ENCODE results near the gene FDX2. TPM values are rescaled to one million over a fixed set of nuclear protein-coding genes. Genes with fewer than 3 reads are reported as not detected.

Gene FDX2
- total and polyA plus RNA-seq, 2 donors (not counting 3 experiments of a cell fraction or from before 2014, with no cell fraction given), result 20.5 to 59.8 TPM

DNA sequence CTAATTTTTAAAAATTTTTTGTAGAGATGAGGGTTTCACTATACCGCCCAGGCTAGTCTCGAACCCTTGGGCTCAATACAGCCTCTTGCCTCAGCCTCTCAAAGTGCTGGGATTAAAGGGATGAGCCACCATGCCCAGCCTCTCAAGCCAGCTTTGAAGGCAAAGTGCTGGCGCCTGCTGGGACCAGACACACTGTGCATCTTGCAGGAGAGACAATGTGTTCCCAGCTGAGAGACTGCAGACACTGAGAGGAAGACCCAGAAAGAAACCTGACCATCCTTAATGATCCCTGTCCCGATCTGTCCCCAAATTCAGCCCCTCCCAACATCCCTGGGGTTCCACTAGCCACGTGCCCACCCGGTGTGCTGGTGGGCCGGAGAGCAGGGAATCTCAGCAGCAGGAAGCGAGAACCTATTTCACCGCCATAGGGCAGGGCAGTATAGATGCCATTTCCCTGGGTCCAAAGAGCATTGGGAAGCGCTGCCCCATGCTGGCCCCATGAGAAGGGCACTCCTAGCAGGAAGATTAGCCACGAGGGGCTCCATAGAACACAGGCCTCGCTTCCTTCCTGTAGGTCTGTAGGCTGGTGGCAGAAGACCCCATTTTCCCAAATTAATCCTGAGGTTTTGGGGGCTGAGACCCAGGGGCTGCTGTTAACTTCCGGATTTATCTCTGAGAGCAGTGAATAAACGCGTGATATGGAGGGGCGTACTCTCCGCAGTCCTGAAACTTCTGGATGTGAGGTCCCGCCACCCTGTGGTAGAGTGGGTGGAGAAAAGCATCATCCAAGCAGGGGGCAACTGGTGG lies 16.5 kb upstream of the FDX2 start:
- TF ChIP-seq MYC (IDR thresholded peaks at IDR 0.05; ENCODE audit: low read depth, low read length), result no peak
- TF ChIP-seq, protein P1, sequence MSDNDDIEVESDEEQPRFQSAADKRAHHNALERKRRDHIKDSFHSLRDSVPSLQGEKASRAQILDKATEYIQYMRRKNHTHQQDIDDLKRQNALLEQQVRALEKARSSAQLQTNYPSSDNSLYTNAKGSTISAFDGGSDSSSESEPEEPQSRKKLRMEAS (IDR thresholded peaks at IDR 0.05; ENCODE audit: insufficient read depth, insufficient read length), result no peak
- no peaks in the 10 kb centered on the region for H3K9me3 ChIP-seq (replicated peaks; ENCODE audit: control insufficient read depth, insufficient read depth, low read length)
- peak overlapping the region; percentile 95 for H3K9ac ChIP-seq (replicated peaks; ENCODE audit: extremely low read depth, insufficient read depth, low read length)
- no peak for DNase-seq (ENCODE audit: low read depth, low spot score)
- POLR2A ChIA-PET, result interaction anchor here (1.8 to 2.2 kb wide), 2 partner anchors 9 to 61 kb away, joined by 4 to 13 read pairs; partner anchors contain the start of gene ICAM1
- dilution Hi-C loops (cut with MboI; ENCODE audit: extremely low pct_ligation_motif_present, low sequenced_read_pairs), result no loop called here
- peaks cover 5 to 20% of the 10 kb centered on the region in 2 experiments for H3K36me3 ChIP-seq (ENCODE audit: control insufficient read depth in 2 of 2, extremely low read depth in 1 of 2, insufficient read depth in 2 of 2, low read length in 2 of 2)
- CTCF ChIA-PET, result interaction anchor here (0.8 to 3.5 kb wide), 6 partner anchors 13 to 63 kb away, joined by 3 to 23 read pairs (median 5); partner anchors contain the start of gene ICAM1
- no peak for FAIRE-seq
- H3K27ac ChIP-seq (ENCODE audit: insufficient read depth, low read depth, low read length), result no peak overlapping the region
- H3K79me2 ChIP-seq (ENCODE audit: control insufficient read depth, insufficient read depth, low read length), result peaks cover 26% of the 10 kb centered on the region
- no peaks in the 10 kb centered on the region for H3K9me1 ChIP-seq (replicated peaks; ENCODE audit: control insufficient read depth, extremely low read depth, insufficient read depth, low read length)
- H3K27me3 ChIP-seq (ENCODE audit: control insufficient read depth in 2 of 2, insufficient read depth in 2 of 2, low read length in 2 of 2), result no peaks in the 10 kb centered on the region
- H3K4me1 ChIP-seq (ENCODE audit: control insufficient read depth, extremely low read depth, insufficient read depth, low read length), result peaks cover 16% of the 10 kb centered on the region
- H2AFZ ChIP-seq (ENCODE audit: low read depth, low read length), result no peak overlapping the region
- H4K20me1 ChIP-seq (replicated peaks; ENCODE audit: control insufficient read depth, extremely low read depth, insufficient read depth, low read length), result no peaks in the 10 kb centered on the region
- TSS peak; percentile 18 for BruUV-seq (replicated peaks)
- H3K4me2 ChIP-seq (ENCODE audit: insufficient read depth, low read length), result peak overlapping the region; percentile 10
- intact Hi-C loops (cut with micrococcal nuclease), result loop anchor here (2.0 to 5.0 kb wide), 2 partner anchors 16 to 80 kb away; partner anchors contain the start of genes FDX2 and MRPL4
- H3K4me3 ChIP-seq (replicated peaks in 1 of 3; ENCODE audit: insufficient read depth in 1 of 3, low read depth in 1 of 3, low read length in 3 of 3), result peak overlapping the region; percentile 0 to 71 (median 31)

DNA sequence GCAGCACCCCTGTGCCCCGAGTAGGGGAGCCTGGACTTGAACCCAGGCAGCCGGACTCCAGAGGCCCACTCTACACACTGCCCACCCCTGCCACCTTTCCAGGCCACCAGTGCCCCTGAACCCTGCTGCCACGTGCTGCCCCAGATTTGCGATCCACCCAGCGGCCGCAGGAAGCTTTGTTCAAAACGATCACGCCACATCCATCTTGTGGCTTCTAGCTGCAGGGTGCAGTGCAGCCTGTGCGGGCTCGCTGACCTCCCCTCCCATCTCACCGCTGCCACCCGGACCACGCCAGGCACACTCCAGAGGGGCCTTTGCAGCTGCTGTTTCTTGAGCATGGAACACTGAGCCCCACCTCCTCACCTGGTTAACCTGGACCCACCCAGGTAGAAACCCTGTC lies 13.7 kb upstream of the FDX2 start:
- no TSS peak for BruUV-seq (replicated peaks)
- no peak overlapping the region for H3K27ac ChIP-seq (ENCODE audit: insufficient read depth, low read depth, low read length)
- TF ChIP-seq GATA2 (IDR thresholded peaks at IDR 0.05; ENCODE audit: insufficient read depth, insufficient read length, low read depth, low read length) (no peak), FOS (IDR thresholded peaks at IDR 0.05; ENCODE audit: borderline replicate concordance, insufficient read depth, low read length) (no peak), POLR2A (IDR thresholded peaks at IDR 0.05; ENCODE audit: low read depth, low read length) (no peak), JUN (IDR thresholded peaks at IDR 0.05; ENCODE audit: borderline replicate concordance, insufficient read depth, insufficient read length, low read depth) (no peak), MYC (IDR thresholded peaks at IDR 0.05; ENCODE audit: low read depth, low read length) (no peak), EZH2 (IDR thresholded peaks at IDR 0.05; ENCODE audit: borderline replicate concordance, low read depth, low read length, severe bottlenecking) (no peak), POLR2AphosphoS5 (IDR thresholded peaks at IDR 0.05; ENCODE audit: insufficient read depth, low read depth, low read length) (no peak), CTCF (IDR thresholded peaks at IDR 0.05; ENCODE audit: extremely low read depth in 1 of 2, insufficient read depth in 1 of 2, low read depth in 1 of 2, low read length in 2 of 2) (no peak)
- TF ChIP-seq, protein P1 (IDR thresholded peaks at IDR 0.05; ENCODE audit: insufficient read depth, insufficient read length), result no peak
- no peaks in the 10 kb centered on the region for H3K27me3 ChIP-seq (ENCODE audit: control insufficient read depth in 2 of 2, insufficient read depth in 2 of 2, low read length in 2 of 2)
- H3K36me3 ChIP-seq (ENCODE audit: control insufficient read depth in 2 of 2, extremely low read depth in 1 of 2, insufficient read depth in 2 of 2, low read length in 2 of 2), result peaks cover 9 to 29% of the 10 kb centered on the region in 2 experiments
- H3K4me1 ChIP-seq (ENCODE audit: control insufficient read depth, extremely low read depth, insufficient read depth, low read length), result peaks cover 15% of the 10 kb centered on the region
- ChIA-PET POLR2A (no interaction called here), CTCF (interaction anchor here (1.0 to 1.6 kb wide), 2 partner anchors 14 to 60 kb away, joined by 3 read pairs; no protein-coding TSS in a partner anchor)
- no peaks in the 10 kb centered on the region for H4K20me1 ChIP-seq (replicated peaks; ENCODE audit: control insufficient read depth, extremely low read depth, insufficient read depth, low read length)
- dilution Hi-C loops (cut with MboI; ENCODE audit: extremely low pct_ligation_motif_present, low sequenced_read_pairs) (no loop called here), intact Hi-C loops (cut with micrococcal nuclease) (no loop called here)
- DNase-seq (ENCODE audit: low read depth, low spot score) (no peak), FAIRE-seq (no peak)
- no peaks in the 10 kb centered on the region for H3K9me3 ChIP-seq (replicated peaks; ENCODE audit: control insufficient read depth, insufficient read depth, low read length)
- no peak overlapping the region for H3K9ac ChIP-seq (replicated peaks; ENCODE audit: extremely low read depth, insufficient read depth, low read length)
- no peak overlapping the region for H2AFZ ChIP-seq (ENCODE audit: low read depth, low read length)
- H3K9me1 ChIP-seq (replicated peaks; ENCODE audit: control insufficient read depth, extremely low read depth, insufficient read depth, low read length), result no peaks in the 10 kb centered on the region
- H3K4me3 ChIP-seq (replicated peaks in 1 of 3; ENCODE audit: insufficient read depth in 1 of 3, low read depth in 1 of 3, low read length in 3 of 3), result no peak overlapping the region
- H3K4me2 ChIP-seq (ENCODE audit: insufficient read depth, low read length), result no peak overlapping the region
- peaks cover 26% of the 10 kb centered on the region for H3K79me2 ChIP-seq (ENCODE audit: control insufficient read depth, insufficient read depth, low read length)
